ENCODE measurements around the gene C16orf95. TPM values are rescaled to one million over a fixed set of nuclear protein-coding genes. Genes with fewer than 3 reads are reported as not detected.

C16orf95 gene
- total RNA-seq, 4 donors from 2014 or later = 1.4 to 2.5 (median 1.9) TPM

GRCh38 chr16:87330646-87331045, 13.5 kb upstream of the C16orf95 start:
- TF ChIP-seq CTCF (IDR thresholded peaks at IDR 0.05) (no peak), POLR2A (IDR thresholded peaks at IDR 0.05) (no peak)
- 83 to 93% methylated on average over 15 of the region's 15 CpGs for WGBS, 2 donors
- intact Hi-C loops (cut with DNase I; ENCODE audit: low total_unique reads) = no loop called here
- no peak overlapping the region for H3K4me3 ChIP-seq (ENCODE audit: low read depth, poor library complexity, severe bottlenecking)
- DNase-seq (ENCODE audit: low spot score in 2 of 2) = no peak

- intact Hi-C loops (cut with DNase I; ENCODE audit: low total_unique reads) = no loop called here
- WGBS, 2 donors = 91 to 94% methylated on average over 11 of the region's 11 CpGs
- no peak for TF ChIP-seq CTCF (IDR thresholded peaks at IDR 0.05)
- no peak for TF ChIP-seq POLR2A (IDR thresholded peaks at IDR 0.05)
- no peak overlapping the region for H3K4me3 ChIP-seq (ENCODE audit: low read depth, poor library complexity, severe bottlenecking)
- DNase-seq (ENCODE audit: low spot score in 2 of 2) = no peak
Observed at GRCh38 chr16:87330257-87330624, 13.0 kb upstream of the C16orf95 start.

- TF ChIP-seq CTCF (IDR thresholded peaks at IDR 0.05) (no peak), POLR2A (IDR thresholded peaks at IDR 0.05) (no peak)
- 90 to 91% methylated on average over 18 to 20 of the region's 20 CpGs for WGBS, 2 donors
- DNase-seq (ENCODE audit: low spot score in 2 of 2) = no peak
- no peak overlapping the region for H3K4me3 ChIP-seq (ENCODE audit: low read depth, poor library complexity, severe bottlenecking)
- intact Hi-C loops (cut with DNase I; ENCODE audit: low total_unique reads) = no loop called here
Observed at GRCh38 chr16:87329436-87330256, 12.5 kb upstream of the C16orf95 start.

GRCh38 chr16:87328846-87329245, 11.7 kb upstream of the C16orf95 start:
- intact Hi-C loops (cut with DNase I; ENCODE audit: low total_unique reads) = no loop called here

GRCh38 chr16:87327798-87328495, 10.8 kb upstream of the C16orf95 start:
- no peak for DNase-seq (ENCODE audit: low spot score in 2 of 2)
- 85 to 90% methylated on average over 18 to 19 of the region's 19 CpGs for WGBS, 2 donors
- intact Hi-C loops (cut with DNase I; ENCODE audit: low total_unique reads) = no loop called here
- H3K4me3 ChIP-seq (ENCODE audit: low read depth, poor library complexity, severe bottlenecking) = no peak overlapping the region
- TF ChIP-seq POLR2A (IDR thresholded peaks at IDR 0.05) (no peak), CTCF (IDR thresholded peaks at IDR 0.05) (no peak)

More at GRCh38 chr16:87328846-87329245, 11.7 kb upstream of the C16orf95 start:
- no peak for TF ChIP-seq POLR2A (IDR thresholded peaks at IDR 0.05)
- no peak for TF ChIP-seq CTCF (IDR thresholded peaks at IDR 0.05)
- H3K4me3 ChIP-seq (ENCODE audit: low read depth, poor library complexity, severe bottlenecking) = no peak overlapping the region
- WGBS, 2 donors = 70 to 82% methylated on average over 12 of the region's 12 CpGs
- DNase-seq (ENCODE audit: low spot score in 2 of 2) = no peak

Data from lower leg skin (tissue), 4 donors.